Stimulated activated CD4-positive, alpha-beta T cell treated with anti-CD3 and anti-CD28 coated beads, Interleukin-15, amount 100 ng/mL, for 24 hours (primary cell): ENCODE measurements around the gene YIPF1.
"Not testable (repeated sequence)": the region's sequence is repeated elsewhere in the genome, so short reads cannot be mapped to it uniquely, and the experiment has no call there.

Experiments
- DNase-seq: peaks from one replicate; pipeline ENCODE4 v3.0.0-alpha.2; 2020

YIPF1 gene

DNA sequence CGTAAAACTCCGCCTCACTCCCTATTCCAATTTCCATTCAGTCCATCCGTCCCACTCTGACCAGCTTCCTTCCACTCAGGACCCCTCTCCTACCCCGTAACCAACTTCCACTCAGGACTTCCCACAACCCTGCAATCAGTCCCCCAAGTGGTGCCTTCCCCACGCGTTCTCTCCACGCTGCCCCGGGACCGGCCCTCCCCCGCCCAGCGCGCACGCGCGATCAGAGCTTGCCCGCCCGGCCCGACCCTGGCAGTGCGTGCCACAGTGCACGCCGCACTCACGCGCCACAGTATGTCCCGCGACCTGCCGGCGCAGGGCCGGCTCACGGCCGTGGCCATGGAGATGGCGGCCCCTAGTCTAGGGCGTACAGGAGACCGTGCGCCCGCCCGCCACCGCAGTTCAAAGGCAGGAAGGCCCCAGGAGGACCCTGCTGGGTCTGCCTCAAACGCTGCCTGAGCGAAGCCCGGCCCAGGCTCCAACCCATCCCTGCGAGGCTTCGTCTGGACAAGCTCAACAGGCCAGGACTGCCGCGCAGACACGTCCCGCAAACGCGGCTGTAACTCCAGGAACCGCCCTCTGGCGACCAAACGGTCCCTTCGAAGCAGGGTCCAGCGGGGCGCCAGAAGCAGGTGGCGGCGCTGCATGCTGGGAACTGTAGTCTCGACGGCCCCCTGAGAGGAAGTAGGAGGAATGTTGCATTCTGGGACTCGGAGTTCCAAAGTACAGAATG, 51.5 kb downstream of the YIPF1 start, which contains the start of gene NDC1:
Gene NDC1 (minus strand): TSS at position 373 of the 730 bp plus-strand sequence. CDS start 35 bp downstream, at position 338.
- peak; percentile 90 for DNase-seq

GRCh38 chr1:53837646-53837923, 52.0 kb downstream of the YIPF1 start:
- no peak for DNase-seq

GRCh38 chr1:53835491-53835890, 54.1 kb downstream of the YIPF1 start:
- no peak for DNase-seq

DNA sequence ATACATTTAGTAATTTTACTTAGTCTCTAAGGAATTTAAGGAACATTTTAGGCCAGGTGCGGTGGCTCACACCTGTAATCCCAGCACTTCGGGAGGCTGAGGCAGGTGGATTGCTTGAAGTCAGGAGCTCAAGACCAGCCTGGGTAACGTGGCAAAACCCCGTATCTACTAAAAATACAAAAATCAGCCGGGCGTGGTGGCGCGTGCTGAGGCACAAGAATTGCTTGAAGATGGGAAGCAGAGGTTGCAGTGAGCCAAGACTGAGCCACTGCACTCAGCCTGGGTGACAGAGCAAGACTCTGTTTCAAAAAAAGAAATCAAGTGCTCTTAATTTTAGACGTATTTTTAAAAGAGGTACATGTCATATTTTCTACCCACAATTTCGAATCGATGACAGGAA, 54.8 kb downstream of the YIPF1 start:
- DNase-seq, result no peak

DNA sequence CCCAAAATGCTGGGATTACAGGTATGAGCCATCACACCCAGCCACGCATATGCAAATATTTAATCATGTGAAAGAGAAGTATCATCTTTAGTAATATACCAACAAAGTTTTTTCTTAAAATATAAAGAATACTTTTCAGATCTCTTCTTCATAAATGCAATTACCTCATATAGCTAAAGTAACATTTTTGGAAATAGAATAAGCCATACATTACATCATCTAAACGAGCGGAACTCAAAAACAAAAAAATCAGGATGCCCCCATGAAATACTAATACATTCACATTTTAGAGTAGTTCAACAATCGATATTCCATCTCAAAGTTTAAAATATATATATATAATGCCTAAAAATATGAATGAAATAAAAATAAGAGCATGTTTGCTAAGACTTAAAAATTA, 56.2 kb downstream of the YIPF1 start:
- no peak for DNase-seq

GRCh38 chr1:53826367-53826766, 63.2 kb downstream of the YIPF1 start:
- no peak for DNase-seq

DNA sequence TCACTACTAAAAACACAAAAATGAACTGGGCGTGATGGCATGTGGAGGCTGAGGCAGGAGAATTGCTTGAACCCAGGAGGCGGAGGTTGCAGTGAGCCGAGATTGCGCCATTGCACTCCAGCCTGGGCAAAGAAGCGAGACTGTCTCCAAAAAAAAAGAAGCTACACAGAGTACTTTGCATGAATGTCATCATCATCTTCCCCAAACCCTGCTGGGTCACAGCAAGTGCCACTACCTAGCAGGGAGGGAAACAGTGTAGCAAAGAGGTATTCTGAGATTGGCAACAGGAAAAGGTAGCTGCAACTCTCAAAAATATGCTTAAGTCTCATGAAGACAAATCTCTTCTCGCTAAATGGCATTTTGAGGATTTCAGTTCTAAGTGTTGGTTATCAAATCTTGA, 64.3 kb downstream of the YIPF1 start:
- DNase-seq, result no peak

DNA sequence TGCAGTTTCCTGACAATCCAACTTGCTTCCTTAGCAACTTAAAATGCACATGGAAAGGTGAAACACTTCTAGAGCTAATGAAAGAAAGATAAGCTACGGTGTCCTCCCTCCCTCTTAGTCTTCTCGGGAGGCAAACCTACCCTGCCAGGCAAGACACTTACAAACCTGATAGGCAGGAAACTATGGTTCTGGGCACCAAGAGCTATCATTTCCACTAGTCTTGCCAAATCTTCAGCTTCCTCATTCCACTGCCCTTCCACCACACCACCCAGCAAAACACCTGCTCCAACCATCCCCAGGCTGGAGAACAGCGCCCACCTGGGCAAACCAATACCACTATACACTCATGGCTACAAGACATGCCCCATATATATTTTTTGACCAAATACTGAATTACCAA, 66.7 kb downstream of the YIPF1 start:
- DNase-seq, result no peak

DNA sequence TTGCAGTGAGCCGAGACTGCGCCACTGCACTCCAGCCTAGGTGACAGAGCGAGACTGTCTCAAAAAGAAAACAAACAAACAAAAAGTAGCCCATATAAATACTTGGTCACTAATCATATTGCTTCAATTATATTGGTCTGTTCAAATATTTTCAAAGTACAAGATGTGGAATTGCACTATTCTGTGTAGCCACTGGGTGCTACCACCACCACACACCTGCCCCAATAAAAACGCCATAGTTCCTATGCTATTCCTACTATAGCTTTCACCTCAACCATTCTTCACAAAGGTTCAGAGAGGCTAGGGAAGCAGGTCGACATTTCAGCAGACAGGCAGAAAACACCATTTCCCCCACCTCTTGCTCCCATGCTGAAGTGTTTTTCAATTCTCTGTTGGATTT, 68.2 kb downstream of the YIPF1 start:
- no peak for DNase-seq

- DNase-seq, result no peak
Observed at GRCh38 chr1:53819387-53819786, 70.2 kb downstream of the YIPF1 start.

DNA sequence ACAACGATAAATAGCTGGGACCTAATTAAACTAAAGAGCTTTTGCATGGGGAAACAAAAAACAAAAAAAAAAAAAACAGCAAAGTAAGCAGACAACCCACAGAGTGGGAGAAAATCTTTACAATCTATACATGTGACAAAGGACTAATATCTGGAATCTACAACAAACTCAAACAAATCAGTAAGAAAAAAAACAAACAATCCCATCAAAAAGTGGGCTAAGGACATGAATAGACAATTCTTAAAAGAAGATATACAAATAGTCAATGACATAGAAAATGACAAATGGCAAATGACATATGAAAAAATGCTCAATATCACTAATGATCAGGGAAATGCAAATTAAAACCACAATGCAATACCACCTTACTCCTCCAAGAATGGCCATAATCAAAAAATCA, 73.0 kb downstream of the YIPF1 start:
- DNase-seq, result not testable (repeated sequence)

DNA sequence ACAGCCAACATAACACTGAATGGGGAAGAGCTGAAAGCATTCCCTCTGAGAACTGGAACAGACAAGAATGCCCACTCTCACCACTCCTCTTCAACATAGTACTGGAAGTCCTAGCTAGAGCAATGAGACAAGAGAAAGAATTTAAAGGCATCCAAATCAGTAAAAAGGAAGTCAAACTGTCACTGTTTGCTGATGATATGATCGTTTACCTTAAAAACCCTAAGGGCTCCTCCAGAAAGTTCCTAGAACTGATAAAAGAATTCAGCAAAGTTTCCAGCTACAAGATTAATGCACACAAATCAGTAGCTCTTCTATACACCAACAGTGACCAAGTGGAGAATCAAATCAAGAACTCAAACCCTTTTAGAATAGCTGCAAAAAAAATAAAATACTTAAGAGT, 74.1 kb downstream of the YIPF1 start:
- not testable (repeated sequence) for DNase-seq

DNA sequence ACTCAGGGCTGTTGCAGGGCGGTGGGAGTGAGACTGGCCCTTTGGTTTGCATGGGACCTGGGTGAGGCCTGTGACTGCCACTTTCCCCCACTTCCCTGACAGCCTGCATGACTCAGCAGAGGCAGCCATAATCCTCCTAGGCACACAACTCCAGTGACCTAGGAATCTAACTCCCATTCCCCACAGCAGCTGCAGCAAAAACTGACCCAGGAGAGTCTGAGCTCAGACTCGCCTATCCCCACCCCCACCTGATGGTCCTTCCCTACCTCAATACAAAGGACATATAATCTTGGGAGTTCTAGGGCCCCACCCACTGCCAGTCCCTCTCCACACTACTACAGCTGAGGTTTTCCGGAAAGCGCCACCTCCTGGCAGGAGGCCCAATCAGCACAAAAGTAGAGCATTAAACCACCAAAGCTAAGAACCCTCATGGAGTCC, 78.2 kb downstream of the YIPF1 start:
- DNase-seq, result peak; percentile 31

- DNase-seq, result no peak
Observed at GRCh38 chr1:53810497-53810896, 79.1 kb downstream of the YIPF1 start.

GRCh38 chr1:53810007-53810406, 79.6 kb downstream of the YIPF1 start:
- no peak for DNase-seq

DNA sequence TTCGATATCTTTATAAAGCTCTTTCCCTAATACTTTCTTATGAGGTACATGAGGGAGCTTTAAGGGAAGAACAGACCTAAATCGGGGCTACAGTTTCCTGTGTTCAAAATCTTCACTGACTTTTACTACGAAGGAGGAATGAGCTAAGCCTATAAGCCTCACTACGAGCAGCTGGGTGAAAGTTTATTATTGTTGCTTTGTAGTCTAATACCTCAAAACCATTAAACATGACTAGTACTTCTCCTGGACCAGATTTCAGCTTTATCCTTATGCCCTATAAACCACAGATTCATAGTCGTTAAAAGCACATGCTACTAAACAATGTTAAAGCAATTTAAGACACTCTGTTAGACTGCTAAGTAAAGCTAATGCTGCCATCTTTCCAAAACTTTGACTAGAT, 81.7 kb downstream of the YIPF1 start:
- no peak for DNase-seq

DNA sequence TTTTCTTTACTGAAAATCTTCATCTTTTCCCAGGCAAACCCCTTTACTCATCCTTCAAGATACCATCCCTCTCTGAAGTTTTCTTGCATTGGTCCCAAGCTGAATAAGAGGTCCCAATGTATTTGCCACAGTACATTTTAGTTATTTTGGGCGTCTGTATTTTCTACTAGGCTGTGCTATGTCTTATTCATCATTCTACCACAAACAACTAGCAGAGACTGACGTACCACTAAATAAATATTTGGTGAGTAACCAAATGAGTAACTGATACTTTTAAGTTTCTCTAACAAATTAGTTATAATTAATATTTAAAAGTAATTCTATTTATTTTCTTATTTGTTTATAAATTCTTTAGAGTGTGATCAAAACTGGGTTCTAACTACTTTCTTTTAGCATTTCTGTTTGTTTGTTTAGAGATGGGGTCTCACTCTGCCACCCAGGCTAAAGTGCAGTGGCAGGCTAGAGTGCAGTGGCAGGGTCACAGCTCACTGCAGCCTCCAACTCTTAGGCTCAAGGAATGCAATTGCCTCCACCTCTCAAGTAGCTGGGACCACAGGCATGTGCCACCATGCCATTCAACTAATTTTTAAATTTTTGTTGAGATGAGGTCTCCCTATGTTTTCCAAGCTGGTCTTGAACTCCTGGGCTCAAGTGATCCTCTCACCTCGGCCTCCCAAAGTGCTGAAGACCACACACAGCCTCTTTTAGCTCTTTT, 84.6 kb downstream of the YIPF1 start:
- DNase-seq, result no peak

- no peak for DNase-seq
Observed at GRCh38 chr1:53804181-53804580, 85.4 kb downstream of the YIPF1 start.
